Stimulated activated naive CD4-positive, alpha-beta T cell (primary cell): ENCODE data around the gene TMEM74B.

Source experiments
- DNase-seq, 6 experiments: peaks; one replicate each; lab custom pipeline; 2025; lab: John Stamatoyannopoulos, UW

Gene TMEM74B

GRCh38 chr20:1205802-1206201 lies 21.0 kb upstream of the TMEM74B start:
- no peak for DNase-seq

DNA sequence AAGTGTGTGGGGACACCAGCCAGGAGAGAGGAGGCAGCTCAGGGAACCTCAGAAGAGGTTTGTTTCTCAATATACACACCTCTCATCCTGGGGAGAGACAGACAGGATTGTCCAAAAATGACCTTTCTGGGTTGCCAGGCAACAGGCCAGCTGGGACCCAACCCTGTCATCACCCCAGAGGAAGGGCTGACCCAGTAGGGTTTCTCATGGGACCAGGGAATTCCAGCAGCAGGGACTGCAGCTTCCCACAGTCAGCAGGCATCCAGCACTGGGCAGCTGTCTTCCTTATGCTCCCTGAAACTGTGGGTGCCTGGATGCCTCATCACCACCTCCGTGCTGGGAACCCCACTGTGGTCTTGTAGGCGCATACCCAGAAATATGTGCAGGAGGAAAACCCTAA lies 19.8 kb upstream of the TMEM74B start:
- DNase-seq = no peak

DNA sequence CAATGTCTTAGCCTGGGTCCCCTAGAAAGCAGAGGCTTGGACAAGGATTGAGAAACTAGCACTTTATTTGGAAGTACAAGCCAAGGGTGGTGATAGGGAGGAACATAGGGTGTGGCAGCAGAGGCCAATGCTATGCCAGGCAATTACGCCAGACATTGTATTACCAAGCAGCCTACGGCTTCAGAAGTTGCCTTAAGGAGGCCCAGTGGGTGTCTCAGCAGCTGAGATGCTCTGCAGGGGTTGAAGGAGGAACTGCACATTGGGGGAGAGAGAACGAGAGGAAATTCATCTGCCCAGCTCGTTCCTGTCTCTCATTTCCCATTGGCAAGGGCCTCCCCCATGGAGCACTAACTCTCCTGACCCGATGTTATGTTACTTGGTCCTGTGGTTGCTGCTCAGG lies 19.3 kb upstream of the TMEM74B start:
- DNase-seq = no peak

DNA sequence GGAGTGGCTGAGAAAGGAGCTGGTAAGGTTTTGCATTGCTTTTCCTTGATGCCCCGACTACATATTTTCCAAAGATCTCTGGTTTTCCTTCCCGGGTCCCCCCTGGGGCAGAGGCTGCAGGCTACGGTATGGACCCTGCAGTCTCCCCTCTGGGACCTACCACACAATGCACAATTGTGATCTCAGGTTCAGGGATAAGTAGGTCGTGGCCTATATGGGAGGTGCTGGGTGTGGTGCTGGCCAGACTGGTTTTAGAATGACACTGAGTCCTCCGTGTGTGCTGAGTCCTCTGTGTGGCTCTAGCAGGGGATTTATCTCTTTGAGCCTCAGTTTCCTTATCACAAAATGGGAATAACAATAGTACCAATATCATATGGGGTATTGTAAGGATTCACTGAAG lies 18.8 kb upstream of the TMEM74B start:
- DNase-seq = no peak

DNA sequence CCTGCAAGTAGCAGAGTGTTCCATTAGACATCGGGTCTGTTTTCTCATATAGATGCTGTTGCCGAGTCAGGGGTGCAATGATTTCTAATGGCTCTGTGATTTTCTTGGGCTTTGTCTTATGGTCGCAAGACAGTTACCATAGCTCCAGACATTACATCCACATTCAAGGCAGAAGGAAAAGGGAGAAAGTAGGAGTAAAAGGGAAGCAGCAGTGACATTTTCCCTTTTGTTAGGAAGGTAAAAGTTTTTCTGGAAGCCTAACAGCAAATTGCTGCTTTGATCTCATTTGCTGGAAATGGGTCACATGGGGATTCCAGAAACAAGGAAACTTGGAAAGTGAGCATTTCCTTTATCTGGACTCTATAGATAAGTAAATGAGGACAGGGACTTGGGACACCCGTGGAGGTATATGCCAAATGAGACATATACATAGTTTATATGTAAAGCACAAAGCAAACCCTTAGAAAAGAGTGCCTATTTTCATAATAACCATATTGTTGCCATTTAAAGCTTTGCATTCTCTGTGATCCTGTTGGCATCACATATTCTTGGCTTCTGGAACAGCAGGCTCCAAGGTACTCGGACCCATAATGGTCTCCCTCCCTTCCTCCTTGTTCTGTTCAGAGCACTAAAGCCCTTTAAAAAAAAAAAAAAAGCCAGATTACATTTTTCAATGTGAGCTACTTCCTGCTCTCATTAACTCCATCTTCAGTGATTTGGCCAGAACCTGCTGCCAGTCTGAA lies 18.2 kb upstream of the TMEM74B start, which contains the start of gene C20orf202:
Gene C20orf202, plus strand, starts transcription at position 693 of the 743 bp plus-strand sequence. CDS start 132 bp downstream, outside the sequence.
- no peak for DNase-seq

GRCh38 chr20:1199964-1200363 lies 15.2 kb upstream of the TMEM74B start:
- no peak for DNase-seq

DNA sequence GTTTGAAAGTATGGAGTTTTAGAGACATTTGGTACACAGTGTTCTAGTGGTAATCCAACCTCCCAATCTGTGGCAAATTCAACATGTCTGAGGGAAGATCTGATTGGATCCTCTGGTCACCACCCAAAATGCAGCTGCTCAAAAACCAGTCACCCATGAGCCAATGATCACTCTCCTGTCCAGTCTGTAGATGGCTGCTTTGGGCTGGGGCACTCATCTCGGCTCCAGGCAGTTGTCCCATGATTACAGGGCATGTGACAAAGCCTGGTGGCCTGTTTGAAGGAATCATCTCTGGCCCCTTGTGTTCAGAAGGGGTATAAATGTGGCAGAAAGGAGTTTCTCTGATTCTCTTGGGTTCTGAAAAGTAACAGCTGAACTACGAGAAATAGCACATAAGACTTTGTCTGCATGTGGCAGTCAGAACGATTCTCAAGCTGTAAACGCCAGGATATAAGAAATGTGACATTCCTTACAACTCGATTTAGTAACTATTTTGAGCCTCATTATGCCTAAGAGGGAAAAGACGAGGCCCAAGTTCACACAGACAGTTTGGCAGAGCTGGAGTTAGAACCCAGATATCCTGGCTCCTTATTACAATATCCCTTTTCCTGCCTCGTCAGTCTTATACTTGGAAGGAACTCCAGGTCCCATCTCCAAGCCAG lies 14.6 kb upstream of the TMEM74B start:
- no peak for DNase-seq

GRCh38 chr20:1198751-1199150 lies 14.0 kb upstream of the TMEM74B start:
- DNase-seq = no peak

DNA sequence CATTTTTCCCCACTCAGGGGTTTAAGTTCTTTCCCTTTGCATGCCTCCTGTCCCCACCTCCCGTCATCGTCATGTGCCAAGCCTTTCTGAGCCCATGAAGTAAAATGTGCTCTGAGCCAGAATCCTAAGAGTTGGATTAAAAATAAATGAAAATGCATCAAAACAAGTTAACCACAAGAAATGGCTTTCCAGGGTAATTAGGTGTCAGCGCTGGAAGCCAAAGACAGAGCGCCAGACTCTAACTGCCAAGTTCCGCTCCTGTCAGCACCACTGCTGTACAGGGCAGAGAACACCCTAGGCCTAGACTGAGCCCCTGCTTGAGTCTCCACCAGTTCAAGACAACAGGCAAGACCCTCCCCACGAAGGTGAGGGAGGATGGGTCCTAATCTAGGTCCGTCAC lies 13.0 kb upstream of the TMEM74B start:
- no peak for DNase-seq

DNA sequence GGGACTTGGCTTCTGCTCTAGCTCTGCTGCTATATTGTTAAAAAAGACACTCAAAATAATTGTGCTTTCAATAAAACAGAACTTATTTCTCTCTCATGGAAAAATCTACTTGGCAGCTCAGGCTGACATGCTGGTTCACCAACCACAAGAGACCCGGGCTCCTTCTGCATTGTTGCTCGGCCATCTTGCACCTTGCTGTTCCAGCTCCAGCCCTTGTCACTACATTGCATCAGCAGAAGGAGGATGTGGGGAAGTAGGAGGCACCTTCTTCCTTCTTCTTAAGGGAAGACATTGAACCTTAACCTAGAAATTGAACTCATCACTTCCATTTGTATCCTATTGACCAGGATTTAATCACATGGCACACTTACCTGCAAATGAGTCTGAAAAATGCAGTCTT lies 11.9 kb upstream of the TMEM74B start:
- no peak for DNase-seq

- no peak for DNase-seq
Measured at GRCh38 chr20:1195226-1195625, 10.4 kb upstream of the TMEM74B start.

GRCh38 chr20:1191299-1191698 lies 6.5 kb upstream of the TMEM74B start:
- DNase-seq = no peak

DNA sequence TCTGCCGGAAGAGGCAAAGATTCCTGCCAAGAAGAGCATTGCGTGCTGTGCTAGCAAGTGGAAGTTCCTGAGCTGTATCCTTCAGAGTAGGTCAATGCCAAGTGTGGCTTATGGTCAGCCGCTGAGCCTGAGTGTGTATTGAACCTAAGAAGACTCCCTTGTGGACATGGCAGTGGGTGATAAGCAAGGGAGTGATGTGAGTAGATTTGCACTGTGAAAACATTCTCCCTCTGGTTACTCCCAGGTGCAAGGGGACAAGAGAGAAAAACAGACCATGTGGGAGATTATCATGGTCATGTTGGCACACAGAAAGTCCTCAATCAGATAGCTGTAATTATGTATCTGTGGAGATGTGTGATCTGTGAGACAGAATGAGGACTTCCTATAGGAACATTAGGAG lies 6.1 kb upstream of the TMEM74B start:
- DNase-seq = no peak

GRCh38 chr20:1189827-1190226 lies 5.0 kb upstream of the TMEM74B start:
- DNase-seq = no peak

- DNase-seq = no peak
Measured at GRCh38 chr20:1188347-1188746, 3.6 kb upstream of the TMEM74B start.

GRCh38 chr20:1187605-1188171 lies 2.9 kb upstream of the TMEM74B start:
- DNase-seq = no peak

DNA sequence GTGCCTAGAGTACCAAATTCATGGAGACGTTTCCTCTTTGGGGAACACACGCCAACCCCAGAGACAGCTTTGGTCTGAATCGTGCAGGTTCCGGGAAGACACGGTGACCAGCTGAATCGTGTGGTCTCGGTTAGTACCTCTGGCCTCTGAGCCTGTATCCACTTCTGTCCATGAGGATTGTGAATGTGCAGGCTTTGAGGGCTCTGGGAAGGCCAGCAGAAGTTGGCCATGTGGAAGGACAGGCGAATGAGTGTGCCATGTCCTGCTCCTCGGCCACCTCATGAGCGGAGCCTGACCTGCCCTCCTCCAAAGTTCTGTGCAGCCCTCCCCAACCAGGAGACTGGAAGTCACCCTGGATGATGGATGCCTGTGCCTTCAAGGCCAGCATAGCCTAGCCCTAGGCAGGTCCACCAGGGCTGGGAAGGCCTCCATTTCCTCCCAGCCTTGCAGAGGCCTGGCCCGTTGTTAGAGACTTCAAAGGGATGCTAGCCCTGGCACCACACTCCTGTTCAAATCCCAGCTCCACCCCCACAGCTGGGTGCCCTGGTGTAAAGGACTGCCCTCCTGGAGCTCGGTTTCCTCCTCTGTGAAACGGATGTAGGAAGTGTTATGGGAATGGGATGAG lies 1.7 kb upstream of the TMEM74B start:
- DNase-seq = no peak

DNA sequence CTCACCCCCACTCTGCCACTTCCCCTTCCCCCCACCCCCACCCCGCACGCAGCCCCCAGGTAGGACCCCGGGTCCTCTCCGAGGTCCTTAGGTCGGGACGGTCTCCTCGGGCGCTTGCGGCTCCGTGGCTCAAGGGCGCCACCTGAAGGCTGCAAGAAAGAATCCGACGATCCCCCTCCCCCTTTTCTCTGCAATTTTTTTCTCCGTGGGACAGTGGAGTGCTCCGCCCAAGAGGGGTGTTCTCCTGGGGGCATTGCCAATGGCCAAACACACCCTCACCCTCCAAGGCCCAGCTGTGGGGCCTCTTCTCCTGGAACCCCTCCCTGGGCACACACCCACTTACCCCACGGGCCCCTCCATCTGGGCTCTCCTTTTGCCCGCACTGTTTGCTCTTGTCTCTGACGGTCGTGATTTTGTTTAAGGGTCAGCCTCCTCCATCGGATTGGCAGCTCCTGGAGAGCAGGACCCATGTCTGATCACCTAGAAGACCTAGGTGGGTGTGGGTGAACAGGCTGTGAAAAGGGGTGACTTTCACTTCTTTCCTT lies 1.1 kb upstream of the TMEM74B start:
- DNase-seq = peak in 5 of 6 experiments; percentile 9 to 33 (median 19)

DNA sequence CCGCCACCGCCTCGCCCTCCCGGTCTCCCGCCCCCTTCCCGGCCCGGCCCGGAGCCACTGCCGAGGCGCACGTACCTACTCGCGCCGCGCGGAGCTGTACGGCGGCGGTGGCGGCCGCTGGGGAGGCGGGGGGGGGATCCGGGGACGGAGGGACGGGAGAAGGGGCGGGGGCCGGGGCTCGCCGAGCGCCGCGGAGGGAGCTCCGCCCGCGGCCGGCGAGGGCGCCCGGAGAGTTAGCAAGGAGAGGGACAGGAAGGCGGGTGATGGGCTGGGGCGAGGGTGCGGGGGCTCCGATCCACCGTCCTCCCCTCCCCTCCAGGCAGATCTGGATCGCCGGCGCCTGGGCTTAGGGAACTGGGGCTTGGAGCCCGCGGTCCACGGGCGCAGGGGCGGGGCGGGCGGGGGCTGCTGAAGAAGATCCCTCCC lies 548 bp upstream of the TMEM74B start:
- DNase-seq = no peak

DNA sequence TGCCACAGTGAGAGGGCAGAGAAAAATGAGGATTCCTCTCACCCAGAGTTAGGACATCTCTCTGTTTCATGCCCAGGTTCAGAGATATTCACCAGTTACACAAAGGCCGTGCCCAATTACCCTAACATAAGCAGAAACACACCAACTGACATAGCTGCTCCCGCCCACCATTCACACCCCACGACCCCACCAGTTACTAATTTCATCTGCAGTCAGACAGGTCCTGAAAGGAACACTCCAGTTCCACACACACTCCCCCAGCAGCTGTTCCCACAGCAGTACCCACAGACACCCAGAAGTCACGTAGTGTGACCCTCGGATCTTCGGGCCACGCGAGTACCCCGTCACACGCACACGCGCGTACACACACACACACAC lies 532 bp downstream of the TMEM74B start:
- DNase-seq = no peak

GRCh38 chr20:1183153-1183552 lies 1.6 kb downstream of the TMEM74B start:
- DNase-seq = no peak

GRCh38 chr20:1182106-1182505 lies 2.7 kb downstream of the TMEM74B start:
- DNase-seq = no peak

DNA sequence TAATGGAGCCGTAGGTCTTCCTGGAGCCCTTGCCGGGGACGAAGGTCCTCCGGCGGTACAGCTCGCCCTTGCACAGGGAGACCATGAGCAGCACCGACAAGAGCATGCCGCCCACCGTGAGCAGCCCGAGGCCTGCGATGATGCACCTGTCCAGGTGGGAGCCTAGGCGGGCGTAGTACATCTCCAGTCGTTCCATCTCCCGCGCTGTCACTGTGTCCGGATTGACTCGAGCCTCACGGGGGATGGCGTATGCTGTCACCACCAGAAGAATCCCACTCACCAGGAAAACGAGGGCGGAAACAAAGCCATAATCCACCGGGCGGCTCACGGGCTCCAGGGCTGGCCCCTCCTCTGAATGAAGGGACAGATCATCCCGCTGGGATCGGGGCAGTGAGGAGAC lies 3.8 kb downstream of the TMEM74B start:
- DNase-seq = no peak
